GM23338 (cell line): ENCODE data around the gene GAS6. TPM values are rescaled to one million over a fixed set of nuclear protein-coding genes. Genes with fewer than 3 reads are reported as not detected.

Experiments
- CREB1 ChIP-seq: fragments of 250-450 bp; sonication (Bioruptor Pico); IDR thresholded peaks from 2 replicates; pipeline ENCODE4 v1.5.0; 2020; ENCODE audit warnings: low read depth, mild to moderate bottlenecking, moderate library complexity
- EZH2phosphoT487 ChIP-seq: fragments of 200-600 bp; sonication (generic); IDR thresholded peaks from one replicate; pipeline ENCODE4 v1.8.1; 2018; ENCODE audit warnings: antibody characterized with exemption; ENCODE audit not compliant: unreplicated experiment
- JUNB ChIP-seq: IDR thresholded peaks from one replicate; pipeline ENCODE4 v1.6.1; 2016; ENCODE audit warnings: antibody characterized with exemption; ENCODE audit not compliant: unreplicated experiment
- ZNF331 ChIP-seq: fragments of 250-450 bp; sonication (Bioruptor Pico); IDR thresholded peaks from 2 replicates; pipeline ENCODE4 v1.5.0; 2020; ENCODE audit warnings: low read depth, mild to moderate bottlenecking, moderate library complexity
- polyA plus RNA-seq: library from polyadenylated mRNA; unstranded; fragments of >200 nt; fragmentation: Nextera tagmentation; extraction: Ambion mirVana; gene quantifications from 2 replicates; pipeline ENCODE4 v1.2.1, GENCODE V29; 2016
- total RNA-seq: library from RNA; depleted of rRNA; stranded (reverse); fragments of >200 nt; shearing (Covaris generic); gene quantifications from 2 replicates; pipeline ENCODE4 v1.2.3, GENCODE V29; 2014
- TF ChIP-seq, protein P1 (sequence below): fragments of 250-450 bp; sonication (Bioruptor Pico); IDR thresholded peaks from 2 replicates; pipeline ENCODE4 v1.5.0; 2020; ENCODE audit warnings: mild to moderate bottlenecking, moderate library complexity
- TF ChIP-seq, protein P2 (sequence below): IDR thresholded peaks from 2 replicates; pipeline ENCODE4 v1.6.1; 2016; ENCODE audit warnings: antibody characterized with exemption
- TF ChIP-seq, protein P3 (sequence below): IDR thresholded peaks from one replicate; pipeline ENCODE4 v1.6.1; 2018; ENCODE audit warnings: antibody characterized with exemption; ENCODE audit not compliant: unreplicated experiment

Gene GAS6
- total and polyA plus RNA-seq, 2 experiments from 2014 or later, result 7.9 to 21.2 TPM

DNA sequence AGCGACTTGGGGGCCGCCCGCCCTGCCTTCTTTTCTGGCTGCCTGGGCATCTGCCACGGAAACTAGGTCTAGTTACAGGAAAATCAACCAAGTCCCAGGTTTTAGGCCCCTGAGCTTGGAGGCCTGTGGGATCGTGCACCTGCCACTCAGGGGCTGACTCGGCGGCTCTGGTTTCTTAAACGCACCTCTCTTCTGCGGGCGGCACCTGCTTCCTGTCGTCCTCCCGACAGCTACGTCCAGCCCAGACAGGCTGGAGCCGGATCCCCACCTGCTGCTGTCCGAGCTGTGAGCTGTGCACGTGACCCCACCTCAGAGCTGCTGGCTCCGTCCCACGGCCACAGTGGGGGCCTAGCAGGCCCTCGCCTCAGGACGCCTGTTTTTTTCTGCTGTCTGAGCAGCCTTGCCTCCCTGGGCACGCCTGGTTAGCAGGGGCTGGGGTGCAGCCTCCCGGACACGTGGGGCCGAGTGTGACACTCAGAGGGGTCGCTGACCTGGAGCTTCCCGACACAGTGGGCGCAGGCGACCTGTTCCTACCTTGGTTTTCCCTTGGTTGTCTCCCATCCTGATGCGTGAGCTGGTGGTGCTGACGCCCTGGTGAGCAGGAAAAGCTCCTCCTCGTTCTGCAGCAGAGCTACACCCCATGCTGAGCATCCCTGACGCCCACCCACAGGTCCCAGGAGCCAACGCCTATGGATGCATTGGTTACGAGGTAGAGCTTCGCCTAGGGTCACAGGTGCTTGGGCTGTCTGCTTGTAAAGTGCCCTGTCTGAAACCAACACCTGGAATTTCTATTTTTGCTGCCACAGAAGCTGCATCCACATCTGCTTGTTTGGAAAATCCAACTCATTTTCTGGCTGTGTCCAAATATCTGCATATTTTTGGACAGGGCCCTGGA, 87.4 kb downstream of the GAS6 start (continued):
- TF ChIP-seq, protein P1, sequence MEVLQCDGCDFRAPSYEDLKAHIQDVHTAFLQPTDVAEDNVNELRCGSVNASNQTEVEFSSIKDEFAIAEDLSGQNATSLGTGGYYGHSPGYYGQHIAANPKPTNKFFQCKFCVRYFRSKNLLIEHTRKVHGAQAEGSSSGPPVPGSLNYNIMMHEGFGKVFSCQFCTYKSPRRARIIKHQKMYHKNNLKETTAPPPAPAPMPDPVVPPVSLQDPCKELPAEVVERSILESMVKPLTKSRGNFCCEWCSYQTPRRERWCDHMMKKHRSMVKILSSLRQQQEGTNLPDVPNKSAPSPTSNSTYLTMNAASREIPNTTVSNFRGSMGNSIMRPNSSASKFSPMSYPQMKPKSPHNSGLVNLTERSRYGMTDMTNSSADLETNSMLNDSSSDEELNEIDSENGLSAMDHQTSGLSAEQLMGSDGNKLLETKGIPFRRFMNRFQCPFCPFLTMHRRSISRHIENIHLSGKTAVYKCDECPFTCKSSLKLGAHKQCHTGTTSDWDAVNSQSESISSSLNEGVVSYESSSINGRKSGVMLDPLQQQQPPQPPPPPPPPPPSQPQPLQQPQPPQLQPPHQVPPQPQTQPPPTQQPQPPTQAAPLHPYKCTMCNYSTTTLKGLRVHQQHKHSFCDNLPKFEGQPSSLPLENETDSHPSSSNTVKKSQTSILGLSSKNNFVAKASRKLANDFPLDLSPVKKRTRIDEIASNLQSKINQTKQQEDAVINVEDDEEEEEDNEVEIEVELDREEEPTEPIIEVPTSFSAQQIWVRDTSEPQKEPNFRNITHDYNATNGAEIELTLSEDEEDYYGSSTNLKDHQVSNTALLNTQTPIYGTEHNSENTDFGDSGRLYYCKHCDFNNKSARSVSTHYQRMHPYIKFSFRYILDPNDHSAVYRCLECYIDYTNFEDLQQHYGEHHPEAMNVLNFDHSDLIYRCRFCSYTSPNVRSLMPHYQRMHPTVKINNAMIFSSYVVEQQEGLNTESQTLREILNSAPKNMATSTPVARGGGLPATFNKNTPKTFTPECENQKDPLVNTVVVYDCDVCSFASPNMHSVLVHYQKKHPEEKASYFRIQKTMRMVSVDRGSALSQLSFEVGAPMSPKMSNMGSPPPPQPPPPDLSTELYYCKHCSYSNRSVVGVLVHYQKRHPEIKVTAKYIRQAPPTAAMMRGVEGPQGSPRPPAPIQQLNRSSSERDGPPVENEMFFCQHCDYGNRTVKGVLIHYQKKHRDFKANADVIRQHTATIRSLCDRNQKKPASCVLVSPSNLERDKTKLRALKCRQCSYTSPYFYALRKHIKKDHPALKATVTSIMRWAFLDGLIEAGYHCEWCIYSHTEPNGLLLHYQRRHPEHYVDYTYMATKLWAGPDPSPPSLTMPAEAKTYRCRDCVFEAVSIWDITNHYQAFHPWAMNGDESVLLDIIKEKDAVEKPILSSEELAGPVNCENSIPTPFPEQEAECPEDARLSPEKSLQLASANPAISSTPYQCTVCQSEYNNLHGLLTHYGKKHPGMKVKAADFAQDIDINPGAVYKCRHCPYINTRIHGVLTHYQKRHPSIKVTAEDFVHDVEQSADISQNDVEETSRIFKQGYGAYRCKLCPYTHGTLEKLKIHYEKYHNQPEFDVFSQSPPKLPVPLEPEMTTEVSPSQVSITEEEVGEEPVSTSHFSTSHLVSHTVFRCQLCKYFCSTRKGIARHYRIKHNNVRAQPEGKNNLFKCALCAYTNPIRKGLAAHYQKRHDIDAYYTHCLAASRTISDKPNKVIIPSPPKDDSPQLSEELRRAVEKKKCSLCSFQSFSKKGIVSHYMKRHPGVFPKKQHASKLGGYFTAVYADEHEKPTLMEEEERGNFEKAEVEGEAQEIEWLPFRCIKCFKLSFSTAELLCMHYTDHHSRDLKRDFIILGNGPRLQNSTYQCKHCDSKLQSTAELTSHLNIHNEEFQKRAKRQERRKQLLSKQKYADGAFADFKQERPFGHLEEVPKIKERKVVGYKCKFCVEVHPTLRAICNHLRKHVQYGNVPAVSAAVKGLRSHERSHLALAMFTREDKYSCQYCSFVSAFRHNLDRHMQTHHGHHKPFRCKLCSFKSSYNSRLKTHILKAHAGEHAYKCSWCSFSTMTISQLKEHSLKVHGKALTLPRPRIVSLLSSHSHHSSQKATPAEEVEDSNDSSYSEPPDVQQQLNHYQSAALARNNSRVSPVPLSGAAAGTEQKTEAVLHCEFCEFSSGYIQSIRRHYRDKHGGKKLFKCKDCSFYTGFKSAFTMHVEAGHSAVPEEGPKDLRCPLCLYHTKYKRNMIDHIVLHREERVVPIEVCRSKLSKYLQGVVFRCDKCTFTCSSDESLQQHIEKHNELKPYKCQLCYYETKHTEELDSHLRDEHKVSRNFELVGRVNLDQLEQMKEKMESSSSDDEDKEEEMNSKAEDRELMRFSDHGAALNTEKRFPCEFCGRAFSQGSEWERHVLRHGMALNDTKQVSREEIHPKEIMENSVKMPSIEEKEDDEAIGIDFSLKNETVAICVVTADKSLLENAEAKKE (CRISPR knock-in tag), result no peak
- TF ChIP-seq, protein P2, sequence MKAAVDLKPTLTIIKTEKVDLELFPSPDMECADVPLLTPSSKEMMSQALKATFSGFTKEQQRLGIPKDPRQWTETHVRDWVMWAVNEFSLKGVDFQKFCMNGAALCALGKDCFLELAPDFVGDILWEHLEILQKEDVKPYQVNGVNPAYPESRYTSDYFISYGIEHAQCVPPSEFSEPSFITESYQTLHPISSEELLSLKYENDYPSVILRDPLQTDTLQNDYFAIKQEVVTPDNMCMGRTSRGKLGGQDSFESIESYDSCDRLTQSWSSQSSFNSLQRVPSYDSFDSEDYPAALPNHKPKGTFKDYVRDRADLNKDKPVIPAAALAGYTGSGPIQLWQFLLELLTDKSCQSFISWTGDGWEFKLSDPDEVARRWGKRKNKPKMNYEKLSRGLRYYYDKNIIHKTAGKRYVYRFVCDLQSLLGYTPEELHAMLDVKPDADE, result no peak
- TF ChIP-seq ZNF331 (CRISPR knock-in tag), result no peak
- TF ChIP-seq CREB1 (CRISPR knock-in tag), result no peak
- TF ChIP-seq, protein P3, sequence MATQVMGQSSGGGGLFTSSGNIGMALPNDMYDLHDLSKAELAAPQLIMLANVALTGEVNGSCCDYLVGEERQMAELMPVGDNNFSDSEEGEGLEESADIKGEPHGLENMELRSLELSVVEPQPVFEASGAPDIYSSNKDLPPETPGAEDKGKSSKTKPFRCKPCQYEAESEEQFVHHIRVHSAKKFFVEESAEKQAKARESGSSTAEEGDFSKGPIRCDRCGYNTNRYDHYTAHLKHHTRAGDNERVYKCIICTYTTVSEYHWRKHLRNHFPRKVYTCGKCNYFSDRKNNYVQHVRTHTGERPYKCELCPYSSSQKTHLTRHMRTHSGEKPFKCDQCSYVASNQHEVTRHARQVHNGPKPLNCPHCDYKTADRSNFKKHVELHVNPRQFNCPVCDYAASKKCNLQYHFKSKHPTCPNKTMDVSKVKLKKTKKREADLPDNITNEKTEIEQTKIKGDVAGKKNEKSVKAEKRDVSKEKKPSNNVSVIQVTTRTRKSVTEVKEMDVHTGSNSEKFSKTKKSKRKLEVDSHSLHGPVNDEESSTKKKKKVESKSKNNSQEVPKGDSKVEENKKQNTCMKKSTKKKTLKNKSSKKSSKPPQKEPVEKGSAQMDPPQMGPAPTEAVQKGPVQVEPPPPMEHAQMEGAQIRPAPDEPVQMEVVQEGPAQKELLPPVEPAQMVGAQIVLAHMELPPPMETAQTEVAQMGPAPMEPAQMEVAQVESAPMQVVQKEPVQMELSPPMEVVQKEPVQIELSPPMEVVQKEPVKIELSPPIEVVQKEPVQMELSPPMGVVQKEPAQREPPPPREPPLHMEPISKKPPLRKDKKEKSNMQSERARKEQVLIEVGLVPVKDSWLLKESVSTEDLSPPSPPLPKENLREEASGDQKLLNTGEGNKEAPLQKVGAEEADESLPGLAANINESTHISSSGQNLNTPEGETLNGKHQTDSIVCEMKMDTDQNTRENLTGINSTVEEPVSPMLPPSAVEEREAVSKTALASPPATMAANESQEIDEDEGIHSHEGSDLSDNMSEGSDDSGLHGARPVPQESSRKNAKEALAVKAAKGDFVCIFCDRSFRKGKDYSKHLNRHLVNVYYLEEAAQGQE, result no peak
- no peak for TF ChIP-seq EZH2phosphoT487
- no peak for TF ChIP-seq JUNB
